GM12892 (cell line): ENCODE results near the gene EVI5L.
"Not testable (repeated sequence)": the region's sequence is repeated elsewhere in the genome, so short reads cannot be mapped to it uniquely, and the experiment has no call there.

Source experiments
- DNase-seq: peaks from one replicate; pipeline ENCODE4 v3.0.0; 2011; ENCODE audit not compliant: insufficient read length
- FAIRE-seq: peaks from 2 replicates; lab custom pipeline; 2011; peaks lifted over from hg19 to GRCh38; lab: Jason Lieb, UNC
- POLR2A ChIP-seq: IDR thresholded peaks from 2 replicates; pipeline ENCODE4 v1.6.1; 2011; ENCODE audit warnings: low read depth, low read length, control low read depth
- POLR2AphosphoS5 ChIP-seq: IDR thresholded peaks from 2 replicates; pipeline ENCODE4 v1.6.1; 2011; ENCODE audit warnings: low read depth, low read length, control low read depth
- TAF1 ChIP-seq: IDR thresholded peaks from 2 replicates; pipeline ENCODE4 v1.6.1; 2011; ENCODE audit warnings: low read depth, mild to moderate bottlenecking, control low read depth, low read length, borderline replicate concordance

The EVI5L gene

DNA sequence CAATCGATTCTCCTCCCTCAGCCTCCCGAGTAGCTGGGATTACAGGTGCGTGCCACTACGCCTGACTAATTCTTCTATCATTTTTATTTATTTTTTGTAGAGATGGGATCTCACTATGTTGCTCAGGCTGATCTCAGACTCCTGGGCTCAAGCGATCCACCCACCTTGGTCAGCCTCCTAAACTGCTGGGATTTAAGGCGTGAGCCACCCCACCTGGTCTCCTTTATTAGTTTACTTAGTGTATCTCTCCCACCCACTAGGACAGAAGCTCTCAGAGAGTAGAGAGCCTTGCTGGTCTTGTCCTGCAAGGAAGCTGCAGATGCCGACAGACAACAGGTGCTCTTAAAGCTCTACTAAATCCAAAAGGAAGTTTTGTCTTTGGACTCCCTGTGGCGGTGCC is 55.8 kb downstream of the EVI5L start:
- no peak for FAIRE-seq
- no peak for TF ChIP-seq TAF1
- no peak for TF ChIP-seq POLR2AphosphoS5
- TF ChIP-seq POLR2A: no peak
- no peak for DNase-seq

DNA sequence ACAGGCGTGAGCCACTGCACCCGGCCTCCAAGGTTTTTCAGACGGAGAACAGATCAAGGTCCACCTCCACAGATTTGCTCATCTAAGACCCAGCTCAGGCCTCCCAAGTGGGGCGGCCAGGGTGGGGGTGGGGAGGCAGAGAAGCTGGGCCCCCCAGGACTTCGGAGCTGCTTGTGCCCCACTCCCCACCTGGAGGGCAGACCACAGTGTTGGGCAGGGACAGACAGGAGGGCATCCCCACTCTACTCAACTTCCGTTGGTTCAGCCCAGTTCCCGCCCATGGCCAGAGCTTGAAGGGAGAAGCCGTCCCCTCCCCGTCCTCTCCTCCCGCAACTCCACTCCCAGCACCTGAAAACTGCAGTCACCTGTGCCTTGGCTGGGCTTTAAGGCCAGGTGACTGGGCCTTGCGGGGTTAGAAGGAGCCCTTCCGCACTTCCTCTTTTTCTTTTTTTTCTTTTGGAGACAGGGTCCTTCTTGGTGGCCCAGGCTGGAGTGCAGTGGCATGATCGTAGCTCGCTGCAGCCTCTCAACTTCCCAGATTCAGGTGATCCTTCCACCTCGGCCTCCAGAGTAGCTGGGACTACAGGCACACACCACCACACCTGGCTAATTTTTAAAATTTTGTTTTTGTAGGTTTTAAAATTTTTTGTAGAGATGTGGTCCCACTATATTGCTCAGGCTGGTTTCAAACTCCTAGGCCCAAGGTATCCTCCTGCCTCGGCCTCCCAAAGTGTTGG is 57.6 kb downstream of the EVI5L start:
- DNase-seq: no peak
- no peak for FAIRE-seq
- no peak for TF ChIP-seq TAF1
- TF ChIP-seq POLR2AphosphoS5: no peak
- no peak for TF ChIP-seq POLR2A

DNA sequence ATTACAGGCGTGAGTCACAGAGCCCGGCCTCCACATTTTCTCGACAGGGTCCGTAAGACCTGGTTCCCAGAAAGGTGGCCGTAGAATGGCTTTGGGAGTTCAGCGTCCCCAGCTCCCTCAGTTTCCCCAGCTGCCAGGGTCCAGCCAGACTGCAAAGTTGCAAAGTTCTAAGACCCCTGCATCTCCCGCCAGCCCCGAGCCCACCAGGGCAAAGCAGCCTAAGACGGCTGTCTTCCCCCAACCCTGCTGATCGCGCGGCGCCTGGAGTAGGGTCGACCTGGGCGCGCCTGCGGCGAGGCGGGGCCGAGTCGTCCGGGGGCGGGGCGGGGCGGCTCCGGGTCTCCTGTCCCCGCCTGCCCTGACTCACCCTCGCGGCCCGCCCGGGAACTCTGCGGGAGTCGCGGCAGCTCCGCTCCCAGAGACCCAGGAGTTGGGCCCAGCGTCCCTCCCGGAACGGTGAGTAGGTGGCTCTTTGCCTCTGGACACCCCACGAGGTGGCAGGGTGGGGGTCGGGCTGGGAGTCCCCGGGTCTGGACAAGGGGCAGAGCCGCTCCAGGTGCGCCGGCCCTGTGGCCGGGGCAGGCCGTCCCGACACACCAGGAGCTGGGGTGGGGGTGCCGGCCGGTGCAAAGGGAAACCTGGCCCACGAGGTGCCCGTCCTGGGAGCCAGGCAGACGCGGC is 58.3 kb downstream of the EVI5L start, which contains the start of gene LRRC8E:
Gene LRRC8E (plus strand): TSS at position 366 of the 681 bp plus-strand sequence. CDS start 7,094 bp downstream, outside the sequence.
- no peak for DNase-seq
- FAIRE-seq: no peak
- no peak for TF ChIP-seq POLR2A
- TF ChIP-seq POLR2AphosphoS5: no peak
- no peak for TF ChIP-seq TAF1

DNA sequence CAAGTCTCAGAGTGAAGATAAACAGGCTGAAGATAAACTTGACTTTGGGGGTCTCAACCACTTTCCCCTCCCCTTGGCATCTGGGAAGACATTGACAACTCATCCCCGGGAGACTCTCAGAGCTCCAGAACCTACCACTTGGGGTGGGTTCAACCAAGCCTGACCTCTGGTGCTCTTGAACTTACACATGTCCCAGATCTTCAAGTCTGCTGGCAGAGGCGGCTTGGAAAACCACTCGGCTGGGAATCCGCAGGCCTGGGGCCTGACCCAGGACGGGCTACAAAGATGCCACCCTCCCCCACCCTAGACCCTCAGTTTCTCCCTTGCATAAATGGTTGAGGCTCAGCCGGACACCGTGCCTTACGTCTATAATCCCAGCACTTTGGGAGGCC is 58.8 kb downstream of the EVI5L start:
- no peak for DNase-seq
- no peak for FAIRE-seq
- no peak for TF ChIP-seq POLR2A
- no peak for TF ChIP-seq POLR2AphosphoS5
- TF ChIP-seq TAF1: no peak

DNA sequence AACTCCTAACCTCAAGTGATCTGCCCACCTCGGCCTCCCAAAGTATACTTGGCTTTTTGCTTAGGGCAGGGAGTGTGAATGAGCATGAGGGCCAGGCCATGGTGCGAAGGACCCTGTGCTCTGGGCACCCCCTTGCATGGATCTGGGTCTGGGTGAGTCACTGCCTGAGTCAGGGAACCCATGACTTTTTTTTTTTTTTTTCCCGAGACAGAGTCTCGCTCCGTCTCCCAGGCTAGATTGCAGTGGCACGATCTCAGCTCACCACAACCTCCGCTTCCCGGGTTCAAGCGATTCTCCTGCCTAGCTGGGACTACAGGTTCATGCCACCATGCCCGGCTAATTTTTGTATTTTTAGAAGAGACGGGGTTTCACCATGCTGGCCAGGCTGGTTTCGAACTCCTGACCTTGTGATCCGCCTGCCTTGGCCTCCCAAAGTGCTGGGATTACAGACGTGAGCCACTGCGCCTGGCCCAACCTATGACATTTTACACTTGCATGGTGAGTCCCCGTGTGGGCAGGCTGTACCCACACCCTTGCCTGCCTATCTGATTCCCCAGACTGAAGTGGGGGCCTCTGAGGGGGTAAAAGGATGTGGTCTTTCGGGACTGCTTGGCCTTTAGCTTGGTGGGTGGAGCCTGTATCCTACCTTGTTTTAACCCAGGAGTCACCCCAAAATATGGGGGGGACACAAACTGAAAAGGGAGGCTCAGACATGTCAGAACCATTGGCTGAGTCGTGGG is 63.5 kb downstream of the EVI5L start:
- DNase-seq, FAIRE-seq: not testable (repeated sequence)

DNA sequence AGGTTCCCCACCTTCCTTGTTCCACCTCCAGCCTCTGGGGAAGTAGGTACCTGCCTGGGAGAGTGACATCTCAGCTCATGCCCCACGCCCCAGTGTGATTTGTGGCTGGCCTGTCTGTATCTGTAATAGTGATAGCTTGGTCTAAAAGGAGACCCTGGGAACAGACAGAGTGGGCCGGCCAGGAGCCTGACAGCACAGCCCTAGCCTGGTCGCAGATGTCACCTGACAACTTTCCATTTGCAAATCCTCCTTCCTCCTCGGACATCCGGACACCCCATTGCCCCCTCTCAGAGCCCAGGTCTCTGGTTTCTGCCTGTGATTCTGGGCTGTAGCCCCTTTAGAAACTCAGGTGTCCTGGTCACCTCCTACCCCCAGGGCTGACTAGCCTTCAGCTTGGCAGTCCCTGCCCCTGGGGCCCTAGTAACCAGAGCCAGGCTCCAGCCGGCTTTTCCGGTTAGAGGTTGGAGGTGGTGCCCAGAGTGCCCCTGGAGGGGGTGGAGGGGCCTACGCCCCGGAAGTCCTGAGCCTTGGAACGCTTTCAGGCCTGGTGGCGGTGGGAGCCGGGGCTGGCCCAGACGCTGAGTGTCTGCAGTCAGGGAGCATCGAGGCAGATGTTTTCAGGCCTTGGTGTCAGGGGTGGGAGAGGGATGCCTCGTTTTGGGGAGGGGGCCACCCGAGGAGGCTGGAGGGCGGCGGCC is 64.7 kb downstream of the EVI5L start:
- TF ChIP-seq POLR2AphosphoS5: no peak
- no peak for TF ChIP-seq TAF1
- no peak for TF ChIP-seq POLR2A
- no peak for FAIRE-seq
- no peak for DNase-seq

DNA sequence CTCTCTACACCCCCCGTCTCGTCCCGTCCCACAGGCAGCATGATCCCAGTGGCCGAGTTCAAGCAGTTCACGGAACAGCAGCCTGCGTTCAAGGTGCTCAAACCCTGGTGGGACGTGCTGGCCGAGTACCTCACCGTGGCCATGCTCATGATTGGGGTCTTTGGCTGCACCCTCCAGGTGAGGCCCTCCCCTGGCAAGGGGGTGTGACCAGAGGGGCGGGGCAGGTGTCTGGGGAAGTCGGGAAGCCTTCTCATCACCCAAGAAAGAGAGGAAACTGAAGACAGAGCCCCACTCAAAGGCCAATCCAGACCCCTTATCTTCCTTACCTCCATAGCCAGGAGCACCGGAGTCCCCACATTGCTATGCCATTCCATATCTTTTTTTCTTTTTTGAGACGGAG is 65.5 kb downstream of the EVI5L start:
- no peak for TF ChIP-seq POLR2AphosphoS5
- no peak for TF ChIP-seq POLR2A
- TF ChIP-seq TAF1: no peak
- FAIRE-seq (no peak), DNase-seq (no peak)

DNA sequence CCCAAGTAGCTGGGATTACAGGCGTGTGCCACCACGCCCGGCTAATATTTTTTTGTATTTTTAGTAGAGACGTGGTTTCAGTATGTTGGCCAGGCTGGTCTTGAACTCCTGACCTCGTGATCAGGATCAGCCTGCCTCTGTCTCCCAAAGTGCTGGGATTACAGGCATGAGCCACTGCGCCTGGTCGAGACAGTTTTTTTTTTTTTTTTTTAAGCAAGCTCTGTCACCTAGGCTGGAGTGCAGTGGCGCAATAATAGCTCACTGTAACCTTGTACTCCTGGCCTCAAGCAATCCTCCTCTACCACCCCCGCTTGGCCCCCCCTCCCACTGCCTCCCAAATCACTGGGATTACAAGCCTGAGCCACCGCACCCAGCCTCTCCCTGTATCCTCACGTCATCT is 67.3 kb downstream of the EVI5L start:
- no peak for FAIRE-seq
- no peak for DNase-seq
- no peak for TF ChIP-seq POLR2AphosphoS5
- no peak for TF ChIP-seq TAF1
- TF ChIP-seq POLR2A: no peak

DNA sequence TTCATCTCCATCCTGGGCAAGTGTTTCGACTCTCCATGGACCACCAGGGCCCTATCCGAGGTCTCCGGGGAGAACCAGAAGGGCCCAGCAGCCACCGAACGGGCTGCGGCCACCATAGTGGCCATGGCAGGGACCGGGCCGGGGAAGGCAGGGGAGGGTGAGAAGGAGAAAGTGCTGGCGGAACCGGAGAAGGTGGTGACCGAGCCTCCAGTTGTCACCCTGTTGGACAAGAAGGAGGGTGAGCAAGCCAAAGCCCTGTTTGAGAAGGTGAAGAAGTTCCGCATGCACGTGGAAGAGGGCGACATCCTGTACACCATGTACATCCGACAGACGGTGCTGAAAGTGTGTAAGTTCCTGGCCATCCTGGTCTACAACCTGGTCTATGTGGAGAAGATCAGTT is 68.9 kb downstream of the EVI5L start:
- DNase-seq: no peak
- FAIRE-seq: no peak
- TF ChIP-seq POLR2AphosphoS5 (no peak), TAF1 (no peak), POLR2A (no peak)

DNA sequence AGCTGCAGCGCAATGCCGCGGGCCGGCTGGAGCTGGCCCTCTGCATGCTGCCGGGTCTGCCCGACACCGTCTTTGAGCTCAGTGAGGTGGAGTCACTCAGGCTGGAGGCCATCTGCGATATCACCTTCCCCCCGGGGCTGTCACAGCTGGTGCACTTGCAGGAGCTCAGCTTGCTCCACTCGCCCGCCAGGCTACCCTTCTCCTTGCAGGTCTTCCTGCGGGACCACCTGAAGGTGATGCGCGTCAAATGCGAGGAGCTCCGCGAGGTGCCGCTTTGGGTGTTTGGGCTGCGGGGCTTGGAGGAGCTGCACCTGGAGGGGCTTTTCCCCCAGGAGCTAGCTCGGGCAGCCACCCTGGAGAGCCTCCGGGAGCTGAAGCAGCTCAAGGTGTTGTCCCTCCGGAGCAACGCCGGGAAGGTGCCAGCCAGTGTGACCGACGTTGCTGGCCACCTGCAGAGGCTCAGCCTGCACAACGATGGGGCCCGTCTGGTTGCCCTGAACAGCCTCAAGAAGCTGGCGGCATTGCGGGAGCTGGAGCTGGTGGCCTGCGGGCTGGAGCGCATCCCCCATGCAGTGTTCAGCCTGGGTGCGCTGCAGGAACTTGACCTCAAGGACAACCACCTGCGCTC is 69.8 kb downstream of the EVI5L start:
- TF ChIP-seq POLR2A (no peak), TAF1 (no peak), POLR2AphosphoS5 (no peak)
- FAIRE-seq: no peak
- DNase-seq: no peak

DNA sequence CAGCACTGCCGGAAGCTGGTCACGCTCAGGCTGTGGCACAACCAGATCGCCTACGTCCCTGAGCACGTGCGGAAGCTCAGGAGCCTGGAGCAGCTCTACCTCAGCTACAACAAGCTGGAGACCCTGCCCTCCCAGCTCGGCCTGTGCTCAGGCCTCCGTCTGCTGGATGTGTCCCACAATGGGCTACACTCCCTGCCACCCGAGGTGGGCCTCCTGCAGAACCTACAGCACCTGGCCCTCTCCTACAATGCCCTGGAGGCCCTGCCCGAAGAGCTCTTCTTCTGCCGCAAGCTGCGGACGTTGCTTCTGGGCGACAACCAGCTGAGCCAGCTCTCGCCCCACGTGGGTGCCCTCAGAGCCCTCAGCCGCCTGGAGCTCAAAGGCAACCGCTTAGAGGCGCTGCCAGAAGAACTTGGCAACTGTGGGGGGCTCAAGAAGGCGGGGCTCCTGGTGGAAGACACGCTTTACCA is 70.4 kb downstream of the EVI5L start:
- FAIRE-seq (no peak), DNase-seq (no peak)
- TF ChIP-seq POLR2A (no peak), POLR2AphosphoS5 (no peak), TAF1 (no peak)

DNA sequence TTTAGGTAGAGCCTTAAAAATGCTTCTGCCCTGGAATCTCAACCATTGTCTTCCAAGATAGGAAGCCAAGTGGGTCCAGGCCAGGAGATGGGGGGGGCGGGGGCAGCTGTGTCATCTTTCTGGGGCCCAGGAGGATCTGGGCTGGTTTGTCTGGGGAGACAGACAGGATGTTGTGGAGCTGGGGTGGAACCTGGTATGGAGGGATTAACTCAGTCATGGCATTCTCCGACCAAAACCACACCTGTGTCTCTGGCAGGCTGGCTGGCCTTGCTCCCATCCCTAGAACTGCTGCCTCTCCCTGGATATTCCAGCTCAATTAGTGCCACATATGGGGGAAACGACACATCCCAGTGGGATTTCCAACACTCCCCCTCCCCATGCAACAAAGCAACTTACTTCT is 70.9 kb downstream of the EVI5L start:
- TF ChIP-seq POLR2A (no peak), TAF1 (no peak), POLR2AphosphoS5 (no peak)
- no peak for FAIRE-seq
- DNase-seq: no peak
